Cardiac muscle cell (in vitro differentiated cells and primary cell): ENCODE measurements around the gene NCCRP1. TPM values are rescaled to one million over a fixed set of nuclear protein-coding genes. Genes with fewer than 3 reads are reported as not detected.

Experiments used
- DNase-seq, 2 donors: peaks; one replicate each; pipeline versions ENCODE4 v3.0.0 to v3.0.0-alpha.2; 2010 to 2017; ENCODE audit warnings: low read depth in 1 of 2, low spot score in 1 of 2
- H3K27ac ChIP-seq: fragments of 200-600 bp; sonication (generic); 2 replicates; pipeline ENCODE4 v1.5.1; 2016
- H3K27me3 ChIP-seq: fragments of 200-600 bp; sonication (generic); 2 replicates; pipeline ENCODE4 v1.6.0; 2016; ENCODE audit warnings: control low read depth
- H3K36me3 ChIP-seq: fragments of 200-600 bp; sonication (generic); 2 replicates; pipeline ENCODE4 v1.5.1; 2016; ENCODE audit warnings: control low read depth
- H3K4me1 ChIP-seq: fragments of 200-600 bp; sonication (generic); 2 replicates; pipeline ENCODE4 v1.8.1; 2017; ENCODE audit warnings: low read depth, mild to moderate bottlenecking, mixed run types
- H3K4me3 ChIP-seq: fragments of 200-600 bp; sonication (generic); 2 replicates; pipeline ENCODE4 v1.5.1; 2016; ENCODE audit warnings: mild to moderate bottlenecking
- H3K9me3 ChIP-seq: fragments of 200-600 bp; sonication (generic); 2 replicates; pipeline ENCODE4 v1.5.1; 2017; ENCODE audit warnings: low read depth, mild to moderate bottlenecking, control low read depth
- CTCF ChIP-seq: IDR thresholded peaks from 2 replicates; pipeline ENCODE4 v1.5.1; 2012; ENCODE audit warnings: low read depth, mild to moderate bottlenecking, low read length
- polyA plus RNA-seq: library from polyadenylated mRNA; unstranded; fragments of >200 nt; fragmentation: Nextera tagmentation; extraction: Ambion mirVana; gene quantifications from 2 replicates; pipeline ENCODE4 v1.2.1, GENCODE V29; 2016
- total RNA-seq: library from RNA; depleted of rRNA; stranded (reverse); fragments of >200 nt; gene quantifications from 2 replicates; pipeline ENCODE4 v1.2.3, GENCODE V29; 2016

NCCRP1 gene
- total and polyA plus RNA-seq, 2 experiments from 2014 or later: 10.0 to 16.1 TPM

GRCh38 chr19:39200066-39200802, 3.5 kb downstream of the NCCRP1 start:
- TF ChIP-seq CTCF: no peak
- no peak for DNase-seq
- no peaks in the 10 kb centered on the region for H3K4me1 ChIP-seq
- H3K36me3 ChIP-seq: no peaks in the 10 kb centered on the region
- H3K27me3 ChIP-seq: peaks cover 16% of the 10 kb centered on the region
- H3K27ac ChIP-seq: no peak overlapping the region
- no peak overlapping the region for H3K4me3 ChIP-seq
- H3K9me3 ChIP-seq: no peaks in the 10 kb centered on the region

GRCh38 chr19:39200803-39201115, 4.0 kb downstream of the NCCRP1 start:
- Histone ChIP-seq H3K9me3 (no peaks in the 10 kb centered on the region), H3K4me1 (no peaks in the 10 kb centered on the region), H3K4me3 (no peak overlapping the region), H3K27me3 (peaks cover 16% of the 10 kb centered on the region), H3K27ac (no peak overlapping the region), H3K36me3 (no peaks in the 10 kb centered on the region)
- DNase-seq: no peak
- no peak for TF ChIP-seq CTCF

- Histone ChIP-seq H3K27me3 (peaks cover 2% of the 10 kb centered on the region), H3K4me3 (no peak overlapping the region), H3K36me3 (no peaks in the 10 kb centered on the region), H3K9me3 (no peaks in the 10 kb centered on the region), H3K4me1 (no peaks in the 10 kb centered on the region), H3K27ac (no peak overlapping the region)
- no peak for DNase-seq
- TF ChIP-seq CTCF: no peak
Measured at GRCh38 chr19:39202998-39203355, 6.2 kb downstream of the NCCRP1 start.

- Histone ChIP-seq H3K4me3 (no peak within 1 kb of the TSS), H3K4me1 (no peaks in the 10 kb centered on the region), H3K9me3 (no peaks in the 10 kb centered on the region), H3K36me3 (no peaks in the 10 kb centered on the region), H3K27me3 (no peaks in the 10 kb centered on the region), H3K27ac (no peak within 1 kb of the TSS)
- DNase-seq: no peak
- TF ChIP-seq CTCF: no peak
Measured at GRCh38 chr19:39203372-39204341, 6.9 kb downstream of the NCCRP1 start, which contains the start of gene SYCN. TSS of gene SYCN (minus strand) at chr19:39204263. CDS start at chr19:39204254, 9 bp downstream.

- H3K4me3 ChIP-seq: no peak overlapping the region
- H3K9me3 ChIP-seq: no peaks in the 10 kb centered on the region
- no peak for TF ChIP-seq CTCF
- no peak for DNase-seq
- no peaks in the 10 kb centered on the region for H3K36me3 ChIP-seq
- H3K27me3 ChIP-seq: no peaks in the 10 kb centered on the region
- no peaks in the 10 kb centered on the region for H3K4me1 ChIP-seq
- no peak overlapping the region for H3K27ac ChIP-seq
Measured at GRCh38 chr19:39205449-39205764, 8.6 kb downstream of the NCCRP1 start.
